Right kidney (tissue), 1 donor: ENCODE results near the gene IGF1.
"Not testable (repeated sequence)": the region's sequence is repeated elsewhere in the genome, so short reads cannot be mapped to it uniquely, and the experiment has no call there.

ENCODE experiments used
- DNase-seq: peaks from one replicate; pipeline ENCODE4 v3.0.0-alpha.2; 2016

The IGF1 gene

GRCh38 chr12:102462795-102463465 lies 17.4 kb downstream of the IGF1 start:
- DNase-seq, result no peak

GRCh38 chr12:102462386-102462785 lies 18.0 kb downstream of the IGF1 start:
- DNase-seq, result no peak

- no peak for DNase-seq
Observed at GRCh38 chr12:102461501-102461900, 18.9 kb downstream of the IGF1 start.

- DNase-seq, result no peak
Observed at GRCh38 chr12:102459314-102459713, 21.0 kb downstream of the IGF1 start.

- no peak for DNase-seq
Observed at GRCh38 chr12:102454808-102455760, 25.3 kb downstream of the IGF1 start.

GRCh38 chr12:102454330-102454729 lies 26.0 kb downstream of the IGF1 start:
- DNase-seq, result no peak

GRCh38 chr12:102452605-102453004 lies 27.8 kb downstream of the IGF1 start:
- DNase-seq, result no peak

GRCh38 chr12:102449018-102449417 lies 31.3 kb downstream of the IGF1 start:
- DNase-seq, result not testable (repeated sequence)

GRCh38 chr12:102447426-102447825 lies 32.9 kb downstream of the IGF1 start:
- not testable (repeated sequence) for DNase-seq

- DNase-seq, result no peak
Observed at GRCh38 chr12:102444707-102445106, 35.7 kb downstream of the IGF1 start.

- no peak for DNase-seq
Observed at GRCh38 chr12:102444093-102444492, 36.3 kb downstream of the IGF1 start.

GRCh38 chr12:102441077-102441596 lies 39.2 kb downstream of the IGF1 start:
- DNase-seq, result no peak

GRCh38 chr12:102439426-102440405 lies 40.6 kb downstream of the IGF1 start:
- no peak for DNase-seq

GRCh38 chr12:102438827-102439210 lies 41.5 kb downstream of the IGF1 start:
- no peak for DNase-seq

- no peak for DNase-seq
Observed at GRCh38 chr12:102438047-102438826, 42.1 kb downstream of the IGF1 start.

- no peak for DNase-seq
Observed at GRCh38 chr12:102437511-102437910, 42.9 kb downstream of the IGF1 start.

GRCh38 chr12:102436867-102437266 lies 43.5 kb downstream of the IGF1 start:
- no peak for DNase-seq

GRCh38 chr12:102435827-102436436 lies 44.4 kb downstream of the IGF1 start:
- DNase-seq, result no peak

- DNase-seq, result no peak
Observed at GRCh38 chr12:102433304-102433703, 47.1 kb downstream of the IGF1 start.

- no peak for DNase-seq
Observed at GRCh38 chr12:102430661-102431060, 49.7 kb downstream of the IGF1 start.
